ENCODE results near the gene GCA.

DNA sequence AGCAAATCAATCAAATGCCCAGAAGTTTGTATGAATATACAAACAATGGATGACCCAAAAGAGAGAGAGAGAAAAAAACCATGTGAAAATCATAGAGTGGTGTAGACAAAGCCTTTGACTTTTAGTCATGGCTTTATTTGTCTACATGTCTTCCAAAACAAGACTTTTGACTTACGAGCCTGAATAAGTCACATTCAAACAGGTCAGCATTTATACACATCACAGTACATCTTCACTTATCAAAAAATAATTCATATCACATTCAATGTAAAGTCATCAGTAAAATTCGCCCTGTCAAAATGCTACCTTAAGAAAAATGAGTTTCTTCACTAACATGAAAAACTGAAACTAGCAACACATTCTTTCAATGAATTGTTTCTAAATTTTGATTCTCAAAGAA lies 27.3 kb upstream of the GCA start:
- TF ChIP-seq, protein P1, sequence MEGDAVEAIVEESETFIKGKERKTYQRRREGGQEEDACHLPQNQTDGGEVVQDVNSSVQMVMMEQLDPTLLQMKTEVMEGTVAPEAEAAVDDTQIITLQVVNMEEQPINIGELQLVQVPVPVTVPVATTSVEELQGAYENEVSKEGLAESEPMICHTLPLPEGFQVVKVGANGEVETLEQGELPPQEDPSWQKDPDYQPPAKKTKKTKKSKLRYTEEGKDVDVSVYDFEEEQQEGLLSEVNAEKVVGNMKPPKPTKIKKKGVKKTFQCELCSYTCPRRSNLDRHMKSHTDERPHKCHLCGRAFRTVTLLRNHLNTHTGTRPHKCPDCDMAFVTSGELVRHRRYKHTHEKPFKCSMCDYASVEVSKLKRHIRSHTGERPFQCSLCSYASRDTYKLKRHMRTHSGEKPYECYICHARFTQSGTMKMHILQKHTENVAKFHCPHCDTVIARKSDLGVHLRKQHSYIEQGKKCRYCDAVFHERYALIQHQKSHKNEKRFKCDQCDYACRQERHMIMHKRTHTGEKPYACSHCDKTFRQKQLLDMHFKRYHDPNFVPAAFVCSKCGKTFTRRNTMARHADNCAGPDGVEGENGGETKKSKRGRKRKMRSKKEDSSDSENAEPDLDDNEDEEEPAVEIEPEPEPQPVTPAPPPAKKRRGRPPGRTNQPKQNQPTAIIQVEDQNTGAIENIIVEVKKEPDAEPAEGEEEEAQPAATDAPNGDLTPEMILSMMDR (IDR thresholded peaks at IDR 0.05), result no peak
- no peak for TF ChIP-seq POLR2A (IDR thresholded peaks at IDR 0.05)
- no peak for TF ChIP-seq POLR2AphosphoS5 (IDR thresholded peaks at IDR 0.05)
- no peak for TF ChIP-seq EP300 (IDR thresholded peaks at IDR 0.05)
